Immature natural killer cell (primary cell): ENCODE measurements around the gene TMEM187. TPM values are rescaled to one million over a fixed set of nuclear protein-coding genes. Genes with fewer than 3 reads are reported as not detected.

Experiments used
- DNase-seq, 3 donors: peaks; one replicate each; pipeline ENCODE4 v3.0.0; 2022; ENCODE audit warnings: mixed read lengths in 1 of 3
- H3K27ac Mint-ChIP-seq, 6 donors: one replicate each; pipeline ENCODE4 v1.8.0; 2020; ENCODE audit warnings: mixed read lengths in 6 of 6, mild to moderate bottlenecking in 5 of 6, inconsistent platforms in 4 of 6, moderate library complexity in 3 of 6
- H3K27me3 Mint-ChIP-seq, 3 donors: one replicate each; pipeline ENCODE4 v1.8.0; 2020 to 2021; ENCODE audit warnings: low read depth in 3 of 3, mild to moderate bottlenecking in 3 of 3, mixed read lengths in 3 of 3, moderate library complexity in 3 of 3, inconsistent platforms in 1 of 3
- H3K36me3 Mint-ChIP-seq, 3 donors: one replicate each; pipeline ENCODE4 v1.8.0; 2020; ENCODE audit warnings: mixed read lengths in 3 of 3, inconsistent platforms in 2 of 3, mild to moderate bottlenecking in 2 of 3
- H3K4me1 Mint-ChIP-seq, 2 donors: one replicate each; pipeline ENCODE4 v1.8.0; 2020; ENCODE audit warnings: inconsistent platforms in 2 of 2, mild to moderate bottlenecking in 2 of 2, mixed read lengths in 2 of 2, moderate library complexity in 1 of 2
- H3K4me3 Mint-ChIP-seq, 5 donors: one replicate each; pipeline ENCODE4 v1.8.0; 2020; ENCODE audit warnings: mild to moderate bottlenecking in 5 of 5, mixed read lengths in 5 of 5, inconsistent platforms in 3 of 5, moderate library complexity in 3 of 5
- H3K9me3 Mint-ChIP-seq, 6 donors: one replicate each; pipeline ENCODE4 v1.8.0; 2020; ENCODE audit warnings: mild to moderate bottlenecking in 6 of 6, mixed read lengths in 6 of 6, inconsistent platforms in 4 of 6, moderate library complexity in 3 of 6
- polyA plus RNA-seq, 3 donors: library from polyadenylated mRNA; unstranded; fragments of 300-500 nt; fragmentation: Illumina TruSeq; gene quantifications; one replicate each; pipeline ENCODE4 v1.2.3, GENCODE V29; 2021

TMEM187 gene
- polyA plus RNA-seq, 3 donors from 2014 or later = 4.1 to 17.5 (median 5.2) TPM

- Mint-ChIP-seq H3K36me3 (peaks cover 0 to 3% (median 0%) of the 10 kb centered on the region in 3 donors), H3K9me3 (no peaks in the 10 kb centered on the region), H3K4me3 (peak overlapping the region; percentile 79 to 87 (median 84)), H3K27me3 (peaks cover 0 to 8% (median 8%) of the 10 kb centered on the region in 3 donors), H3K4me1 (peaks cover 5 to 11% of the 10 kb centered on the region in 2 donors), H3K27ac (peak overlapping the region; percentile 87 to 93 (median 90))
- no peak for DNase-seq
Measured at GRCh38 chrX:154020536-154021115, 48.1 kb downstream of the TMEM187 start.

GRCh38 chrX:154021131-154021611 is 48.6 kb downstream of the TMEM187 start:
- no peak for DNase-seq
- H3K27me3 Mint-ChIP-seq = peaks cover 0 to 8% (median 8%) of the 10 kb centered on the region in 3 donors
- peak overlapping the region in 4 of 6 donors; percentile 89 to 93 (median 91) for H3K27ac Mint-ChIP-seq
- H3K9me3 Mint-ChIP-seq = no peaks in the 10 kb centered on the region
- H3K36me3 Mint-ChIP-seq = no peaks in the 10 kb centered on the region
- H3K4me1 Mint-ChIP-seq = peaks cover 5 to 10% of the 10 kb centered on the region in 2 donors
- H3K4me3 Mint-ChIP-seq = no peak overlapping the region

- H3K36me3 Mint-ChIP-seq = no peaks in the 10 kb centered on the region
- peaks cover 5 to 10% of the 10 kb centered on the region in 2 donors for H3K4me1 Mint-ChIP-seq
- H3K4me3 Mint-ChIP-seq = peak overlapping the region in 1 of 5 donors; percentile 21
- H3K27ac Mint-ChIP-seq = peak overlapping the region in 2 of 6 donors; percentile 45 to 46
- no peaks in the 10 kb centered on the region for H3K9me3 Mint-ChIP-seq
- H3K27me3 Mint-ChIP-seq = peaks cover 0 to 8% (median 8%) of the 10 kb centered on the region in 3 donors
- DNase-seq = no peak
Measured at GRCh38 chrX:154022108-154022507, 49.6 kb downstream of the TMEM187 start.

- H3K27ac Mint-ChIP-seq = peak overlapping the region in 2 of 6 donors; percentile 7 to 43
- no peaks in the 10 kb centered on the region for H3K9me3 Mint-ChIP-seq
- peaks cover 5 to 10% of the 10 kb centered on the region in 2 donors for H3K4me1 Mint-ChIP-seq
- H3K36me3 Mint-ChIP-seq = no peaks in the 10 kb centered on the region
- no peak for DNase-seq
- no peak overlapping the region for H3K4me3 Mint-ChIP-seq
- H3K27me3 Mint-ChIP-seq = peaks cover 0 to 19% (median 6%) of the 10 kb centered on the region in 3 donors
Measured at GRCh38 chrX:154023276-154024000, 50.9 kb downstream of the TMEM187 start.

DNA sequence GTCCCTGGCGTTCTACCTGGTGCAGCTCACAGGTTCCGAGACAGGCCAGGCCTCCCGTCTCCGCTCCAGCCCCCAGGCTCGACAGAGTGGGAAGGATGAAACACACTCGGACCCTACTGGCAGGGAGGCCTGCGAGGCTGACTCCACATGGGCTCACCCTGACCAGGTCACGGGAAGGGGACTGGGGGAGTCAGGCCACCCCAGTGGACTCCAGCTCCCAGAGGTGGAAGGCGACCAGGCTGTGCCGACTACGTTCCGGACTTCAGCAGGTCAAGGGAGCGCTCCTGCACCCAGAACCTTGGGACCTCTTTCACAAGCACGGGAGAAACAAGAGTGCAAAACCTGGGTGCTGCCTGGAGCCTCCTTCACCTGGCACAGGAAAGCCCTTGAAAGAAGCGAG is 51.7 kb downstream of the TMEM187 start:
- H3K27ac Mint-ChIP-seq = no peak overlapping the region
- no peak for DNase-seq
- H3K4me3 Mint-ChIP-seq = no peak overlapping the region
- no peaks in the 10 kb centered on the region for H3K36me3 Mint-ChIP-seq
- peaks cover 5 to 6% of the 10 kb centered on the region in 2 donors for H3K4me1 Mint-ChIP-seq
- H3K27me3 Mint-ChIP-seq = peaks cover 3 to 19% (median 5%) of the 10 kb centered on the region in 3 donors
- H3K9me3 Mint-ChIP-seq = no peaks in the 10 kb centered on the region

DNA sequence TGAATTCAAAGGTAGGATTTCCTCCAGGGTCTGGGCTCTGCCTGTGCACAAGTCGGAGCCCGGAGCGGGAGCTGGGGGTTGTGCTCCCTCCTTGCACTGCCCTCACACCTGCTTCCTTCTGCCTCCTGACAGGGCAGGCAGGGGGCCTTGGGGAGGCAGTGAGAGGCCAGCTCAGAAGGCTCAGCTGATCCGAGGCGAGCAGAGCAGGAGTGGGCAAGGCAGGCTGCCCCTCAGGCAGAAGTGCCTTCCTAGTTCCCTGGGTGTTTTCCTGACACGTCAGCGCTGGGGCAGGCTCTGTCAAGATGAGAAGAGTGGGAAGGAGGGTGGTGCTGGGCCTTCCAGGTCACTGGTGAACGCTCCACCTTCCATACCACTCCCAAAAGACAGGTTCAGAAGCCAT is 52.7 kb downstream of the TMEM187 start:
- Mint-ChIP-seq H3K27ac (peak overlapping the region in 2 of 6 donors; percentile 8 to 16), H3K4me1 (peaks cover 5 to 6% of the 10 kb centered on the region in 2 donors), H3K27me3 (peaks cover 3 to 19% (median 5%) of the 10 kb centered on the region in 3 donors), H3K4me3 (no peak overlapping the region), H3K9me3 (no peaks in the 10 kb centered on the region), H3K36me3 (no peaks in the 10 kb centered on the region)
- no peak for DNase-seq

DNA sequence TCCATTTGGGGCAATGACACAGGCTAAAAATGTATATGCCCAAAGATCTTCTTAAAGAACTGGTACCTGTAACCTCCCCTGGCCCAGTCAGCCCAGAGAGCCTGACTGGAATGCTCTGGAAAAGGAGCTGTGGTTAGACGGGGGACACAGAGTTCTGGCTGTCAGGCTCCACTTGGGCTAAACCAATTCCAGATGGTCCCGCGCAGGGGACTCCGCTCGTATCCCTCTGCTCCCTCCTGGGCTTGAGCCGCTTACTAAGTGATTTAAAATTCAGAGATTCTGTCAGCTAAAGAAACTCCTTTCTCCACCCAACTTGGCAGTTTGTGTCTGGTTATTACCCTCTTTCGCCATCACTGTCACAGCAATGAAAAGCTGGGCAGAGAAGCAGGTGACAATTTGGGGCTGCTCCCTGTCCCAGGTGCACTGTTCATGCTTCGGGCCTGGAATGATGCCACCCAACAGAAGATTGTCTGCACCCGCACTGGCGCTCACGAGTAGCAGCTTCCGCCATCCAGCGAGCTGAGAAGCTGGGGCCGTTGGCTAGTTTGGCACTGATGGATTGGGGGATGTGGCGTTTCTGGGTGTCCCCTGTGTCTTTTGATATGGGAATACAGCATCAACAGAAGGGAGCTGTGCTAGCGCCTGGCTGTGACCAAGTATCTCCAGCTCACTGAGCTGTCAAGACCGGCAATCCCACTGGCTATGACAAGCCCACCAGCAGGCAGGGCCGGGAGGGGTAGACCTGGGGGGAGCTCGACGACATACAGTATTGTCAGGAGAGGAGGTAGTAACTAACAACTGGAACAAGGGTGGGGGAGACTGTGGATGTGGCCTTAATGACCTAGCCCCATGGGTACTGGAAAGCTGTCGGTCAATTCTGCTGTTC is 53.8 kb downstream of the TMEM187 start:
- Mint-ChIP-seq H3K27ac (peak overlapping the region in 1 of 6 donors; percentile 35), H3K4me3 (no peak overlapping the region), H3K27me3 (peaks cover 3 to 17% (median 5%) of the 10 kb centered on the region in 3 donors), H3K4me1 (no peaks in the 10 kb centered on the region), H3K9me3 (no peaks in the 10 kb centered on the region), H3K36me3 (no peaks in the 10 kb centered on the region)
- DNase-seq = no peak

DNA sequence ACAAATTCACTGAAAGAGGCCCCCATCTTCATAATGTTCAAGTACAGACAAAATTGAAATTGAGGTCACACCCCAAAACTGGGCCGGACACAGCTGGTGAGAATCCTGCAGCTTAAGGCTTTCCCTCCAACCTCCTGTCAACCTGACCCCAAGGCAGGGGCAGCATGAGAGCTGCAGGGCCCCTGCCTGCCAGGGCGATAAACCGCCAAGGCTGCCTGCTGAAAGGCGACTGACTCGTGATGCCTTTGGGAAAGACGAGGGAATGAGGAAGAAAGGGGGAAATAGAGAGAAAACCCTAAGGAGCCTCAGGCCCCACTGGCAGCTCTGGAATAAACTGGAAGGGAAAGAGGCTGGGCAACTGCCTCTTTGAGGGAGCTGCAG is 54.5 kb downstream of the TMEM187 start:
- Mint-ChIP-seq H3K4me3 (no peak overlapping the region), H3K4me1 (no peaks in the 10 kb centered on the region), H3K27ac (peak overlapping the region in 1 of 6 donors; percentile 23), H3K9me3 (no peaks in the 10 kb centered on the region), H3K27me3 (peaks cover 3 to 17% (median 5%) of the 10 kb centered on the region in 3 donors), H3K36me3 (peaks cover 0 to 3% (median 0%) of the 10 kb centered on the region in 3 donors)
- DNase-seq = no peak

- no peaks in the 10 kb centered on the region for H3K9me3 Mint-ChIP-seq
- no peaks in the 10 kb centered on the region for H3K4me1 Mint-ChIP-seq
- H3K4me3 Mint-ChIP-seq = no peak overlapping the region
- peaks cover 0 to 4% (median 4%) of the 10 kb centered on the region in 3 donors for H3K36me3 Mint-ChIP-seq
- peaks cover 5 to 19% (median 5%) of the 10 kb centered on the region in 3 donors for H3K27me3 Mint-ChIP-seq
- DNase-seq = no peak
- H3K27ac Mint-ChIP-seq = peak overlapping the region in 1 of 6 donors; percentile 57
Measured at GRCh38 chrX:154027986-154028385, 55.4 kb downstream of the TMEM187 start.

DNA sequence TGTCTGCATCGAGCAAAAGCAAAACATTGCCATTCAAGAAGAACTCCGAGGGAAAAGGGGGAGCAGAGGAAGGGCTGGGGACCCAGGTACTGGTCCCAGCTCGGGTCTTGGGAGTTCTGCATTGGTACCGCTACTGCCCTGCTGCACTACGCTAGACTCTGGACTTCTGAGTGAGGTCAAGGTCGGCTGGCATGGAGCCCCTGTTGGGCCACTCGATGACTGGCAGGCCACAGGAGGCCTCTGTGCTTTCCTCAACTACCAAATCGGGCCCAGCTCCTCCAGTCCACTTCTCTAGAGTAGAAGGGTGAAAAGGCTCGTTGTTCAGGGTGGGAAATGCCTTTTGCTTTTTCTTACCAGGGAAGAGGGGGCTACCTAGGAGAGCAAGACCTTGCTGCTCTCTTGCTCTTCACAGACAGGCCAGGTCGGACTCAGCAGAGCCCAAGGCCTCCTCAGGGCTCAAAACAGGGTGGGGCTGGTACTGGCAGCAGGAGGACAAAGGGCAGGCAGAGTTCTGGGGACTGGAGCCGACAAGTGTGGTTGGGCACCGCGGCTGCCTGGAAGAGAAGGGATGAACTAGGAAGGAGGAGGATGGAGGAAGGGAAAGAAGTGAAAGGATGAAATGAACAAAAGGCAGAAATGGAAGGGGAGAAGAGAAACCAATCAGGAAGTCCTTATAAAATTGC is 56.1 kb downstream of the TMEM187 start:
- Mint-ChIP-seq H3K4me1 (no peaks in the 10 kb centered on the region), H3K27ac (peak overlapping the region in 4 of 6 donors; percentile 23 to 54 (median 40)), H3K27me3 (peaks cover 4 to 19% (median 5%) of the 10 kb centered on the region in 3 donors), H3K9me3 (no peaks in the 10 kb centered on the region), H3K4me3 (no peak overlapping the region), H3K36me3 (peaks cover 0 to 4% (median 4%) of the 10 kb centered on the region in 3 donors)
- no peak for DNase-seq

DNA sequence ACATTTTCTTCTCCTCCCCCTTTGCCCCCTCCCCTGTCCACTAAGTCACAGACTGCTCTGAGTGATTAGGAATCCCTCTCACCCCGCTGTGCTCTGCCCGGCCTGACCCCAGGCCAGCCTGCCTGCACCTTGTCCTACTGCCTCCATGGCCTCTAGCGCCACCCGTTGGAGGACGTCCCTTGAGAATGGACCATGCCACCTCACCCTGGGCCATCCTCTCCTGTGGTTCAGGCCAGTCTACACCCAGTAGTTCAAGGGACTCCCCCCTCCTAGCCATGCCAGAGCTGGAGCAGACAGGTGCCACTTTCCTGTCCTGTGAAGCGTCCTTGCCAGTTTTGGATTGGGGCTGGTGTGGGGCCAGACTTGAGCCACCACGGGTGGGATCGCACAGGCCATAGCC is 56.9 kb downstream of the TMEM187 start:
- H3K27me3 Mint-ChIP-seq = peaks cover 5 to 16% (median 6%) of the 10 kb centered on the region in 3 donors
- no peaks in the 10 kb centered on the region for H3K4me1 Mint-ChIP-seq
- no peak for DNase-seq
- H3K36me3 Mint-ChIP-seq = peaks cover 0 to 4% (median 4%) of the 10 kb centered on the region in 3 donors
- no peak overlapping the region for H3K4me3 Mint-ChIP-seq
- no peaks in the 10 kb centered on the region for H3K9me3 Mint-ChIP-seq
- H3K27ac Mint-ChIP-seq = no peak overlapping the region

DNA sequence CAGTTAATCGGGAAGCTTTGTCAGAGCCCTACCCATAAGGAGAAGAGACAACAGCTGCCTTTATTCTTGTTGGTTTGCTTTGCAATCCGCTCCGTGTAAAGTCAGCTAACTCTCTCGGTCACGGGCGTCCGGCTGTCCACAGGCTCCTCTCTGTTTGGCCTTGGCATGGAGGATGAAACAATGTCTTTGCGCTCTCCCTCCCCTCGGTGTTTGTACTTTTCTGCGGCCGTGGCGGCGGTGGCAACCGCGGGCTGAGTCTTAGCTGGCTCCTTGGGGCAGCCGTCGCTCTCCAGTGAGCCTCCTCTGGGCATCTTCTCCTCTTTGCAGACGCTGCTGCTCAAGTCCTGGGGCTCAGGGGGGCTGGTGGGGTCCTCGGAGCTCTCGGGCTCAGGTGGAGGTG is 57.7 kb downstream of the TMEM187 start:
- Mint-ChIP-seq H3K36me3 (peaks cover 0 to 4% (median 4%) of the 10 kb centered on the region in 3 donors), H3K4me1 (peaks cover 2 to 7% of the 10 kb centered on the region in 2 donors), H3K27ac (no peak overlapping the region), H3K4me3 (no peak overlapping the region), H3K9me3 (no peaks in the 10 kb centered on the region), H3K27me3 (peaks cover 5 to 13% (median 6%) of the 10 kb centered on the region in 3 donors)
- DNase-seq = no peak

DNA sequence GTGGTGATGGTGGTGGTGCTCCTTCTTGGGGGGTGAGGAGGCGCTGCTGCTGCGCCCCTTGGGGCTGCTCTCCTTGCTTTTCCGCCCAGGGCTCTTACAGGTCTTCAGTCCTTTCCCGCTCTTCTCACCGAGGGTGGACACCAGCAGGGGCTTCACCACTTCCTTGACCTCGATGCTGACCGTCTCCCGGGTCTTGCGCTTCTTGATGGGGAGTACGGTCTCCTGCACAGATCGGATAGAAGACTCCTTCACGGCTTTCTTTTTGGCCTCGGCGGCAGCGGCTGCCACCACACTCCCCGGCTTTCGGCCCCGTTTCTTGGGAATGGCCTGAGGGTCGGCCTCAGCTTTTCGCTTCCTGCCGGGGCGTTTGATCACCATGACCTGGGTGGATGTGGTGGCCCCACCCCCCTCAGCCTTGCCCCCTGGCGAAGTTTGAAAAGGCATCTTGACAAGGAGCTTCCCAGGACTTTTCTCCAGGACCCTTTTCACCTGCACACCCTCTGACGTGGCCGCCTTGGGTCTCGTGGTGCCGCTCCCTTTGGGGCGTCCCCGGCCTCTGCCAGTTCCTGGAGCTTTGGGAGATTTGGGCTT is 58.3 kb downstream of the TMEM187 start:
- no peaks in the 10 kb centered on the region for H3K9me3 Mint-ChIP-seq
- no peak overlapping the region for H3K27ac Mint-ChIP-seq
- DNase-seq = no peak
- H3K4me1 Mint-ChIP-seq = peaks cover 2 to 8% of the 10 kb centered on the region in 2 donors
- peaks cover 0 to 4% (median 4%) of the 10 kb centered on the region in 3 donors for H3K36me3 Mint-ChIP-seq
- H3K4me3 Mint-ChIP-seq = no peak overlapping the region
- H3K27me3 Mint-ChIP-seq = peaks cover 4 to 13% (median 5%) of the 10 kb centered on the region in 3 donors
